SK-N-SH (cell line): ENCODE data around the gene CFAP99. TPM values are rescaled to one million over a fixed set of nuclear protein-coding genes. Genes with fewer than 3 reads are reported as not detected.

ENCODE experiments used
- CTCF ChIA-PET: fragments of 300-600, 350-600 bp; formaldehyde crosslinking; extraction: SDS; loops from one replicate; lab custom pipeline; 2021; lab: Yijun Ruan, JAX
- POLR2A ChIA-PET: fragments of 350-600 bp; sonication (Branson Sonifier 250); formaldehyde crosslinking; extraction: SDS; loops from one replicate; lab custom pipeline; 2020; ENCODE audit warnings: antibody characterized with exemption, inconsistent platforms; lab: Yijun Ruan, JAX
- DNase-seq: peaks from one replicate; pipeline ENCODE4 v3.0.0; 2012
- H2AFZ ChIP-seq: fragments of 200-600 bp; sonication (generic); 2 replicates; pipeline ENCODE4 v1.8.1; 2016; ENCODE audit warnings: antibody characterized with exemption, mild to moderate bottlenecking, low read depth
- H3F3A ChIP-seq: fragments of 200-600 bp; sonication (generic); replicated peaks from 2 replicates; pipeline ENCODE3; 2016; ENCODE audit warnings: antibody characterized with exemption, mild to moderate bottlenecking; ENCODE audit not compliant: insufficient read depth
- H3K27ac ChIP-seq, 2 experiments: fragments of 200-500 bp in 1 of 2; fragments of 200-600 bp in 1 of 2; sonication (Bioruptor generic) in 1 of 2; sonication (generic), shearing (Covaris generic) in 1 of 2; 2 replicates each; pipeline versions ENCODE4 v1.5.1 to v1.6.1; 2014 to 2016; ENCODE audit warnings: low read depth in 2 of 2, inconsistent platforms in 1 of 2, low read length in 1 of 2, mild to moderate bottlenecking in 1 of 2, mixed read lengths in 1 of 2
- H3K27me3 ChIP-seq: fragments of 200-600 bp; sonication (generic), shearing (Covaris generic); 2 replicates; pipeline ENCODE4 v1.6.1; 2016; ENCODE audit warnings: mixed run types; ENCODE audit not compliant: insufficient read depth
- H3K36me3 ChIP-seq, 2 experiments: fragments of 200-500 bp in 1 of 2; fragments of 200-600 bp in 1 of 2; sonication (Bioruptor generic) in 1 of 2; sonication (generic) in 1 of 2; replicated peaks in 1 of 2; 2 replicates each; pipeline versions ENCODE3 to v1.5.1; 2014 to 2016; ENCODE audit warnings: low read length in 1 of 2, mild to moderate bottlenecking in 1 of 2; ENCODE audit not compliant: insufficient read depth in 2 of 2, control insufficient read depth in 1 of 2
- H3K4me1 ChIP-seq, 2 experiments: fragments of 200-500 bp in 1 of 2; fragments of 200-600 bp in 1 of 2; sonication (Bioruptor generic) in 1 of 2; sonication (generic), shearing (Covaris generic) in 1 of 2; 2 replicates each; pipeline versions ENCODE4 v1.5.1 to v1.6.1; 2014 to 2016; ENCODE audit warnings: low read depth in 1 of 2, low read length in 1 of 2, mixed run types in 1 of 2; ENCODE audit not compliant: insufficient read depth in 2 of 2, control insufficient read depth in 1 of 2
- H3K4me2 ChIP-seq: fragments of 200-600 bp; sonication (generic), shearing (Covaris generic); 2 replicates; pipeline ENCODE4 v1.6.1; 2017; ENCODE audit warnings: mixed run types
- H3K4me3 ChIP-seq, 2 experiments: fragments of 200-500 bp in 1 of 2; fragments of 200-600 bp in 1 of 2; sonication (Bioruptor generic) in 1 of 2; sonication (generic), shearing (Covaris generic) in 1 of 2; 2 replicates each; pipeline versions ENCODE4 v1.5.1 to v1.8.1; 2014 to 2016; ENCODE audit warnings: low read depth in 2 of 2, inconsistent platforms in 1 of 2, low read length in 1 of 2, mild to moderate bottlenecking in 1 of 2, mixed read lengths in 1 of 2, moderate library complexity in 1 of 2
- H3K79me2 ChIP-seq: fragments of 200-600 bp; sonication (generic); 2 replicates; pipeline ENCODE4 v1.8.1; 2017; ENCODE audit warnings: mild to moderate bottlenecking; ENCODE audit not compliant: insufficient read depth
- H3K9ac ChIP-seq: fragments of 200-600 bp; sonication (generic); 2 replicates; pipeline ENCODE4 v1.6.1; 2017; ENCODE audit warnings: mixed run types
- H3K9me2 ChIP-seq: fragments of 200-600 bp; sonication (generic); 2 replicates; pipeline ENCODE4 v1.6.1; 2017; ENCODE audit warnings: mixed run types
- H3K9me3 ChIP-seq: fragments of 200-600 bp; sonication (generic); 2 replicates; pipeline ENCODE4 v1.6.1; 2017; ENCODE audit warnings: mixed run types, mild to moderate bottlenecking, moderate library complexity
- H4K20me1 ChIP-seq: fragments of 200-600 bp; sonication (generic); 2 replicates; pipeline ENCODE4 v1.6.1; 2017; ENCODE audit warnings: mild to moderate bottlenecking, mixed run types; ENCODE audit not compliant: insufficient read depth
- CTCF ChIP-seq: fragments of 200-600 bp; sonication (generic); IDR thresholded peaks from 2 replicates; pipeline ENCODE4 v1.6.1; 2017; ENCODE audit warnings: antibody characterized with exemption, mild to moderate bottlenecking, moderate library complexity
- EP300 ChIP-seq, 2 experiments: IDR thresholded peaks; 2 replicates each; pipeline versions ENCODE4 v1.4.0 to v1.6.1; 2012; ENCODE audit warnings: borderline replicate concordance in 1 of 2, low read depth in 1 of 2, low read length in 1 of 2
- EZH2phosphoT487 ChIP-seq: fragments of 200-600 bp; sonication (generic); IDR thresholded peaks from 2 replicates; pipeline ENCODE4 v1.6.1; 2017; ENCODE audit warnings: low read depth, mixed run types, mild to moderate bottlenecking, antibody characterized with exemption, moderate library complexity, borderline replicate concordance
- GABPA ChIP-seq: IDR thresholded peaks from 2 replicates; pipeline ENCODE4 v1.4.0; 2012; ENCODE audit warnings: low read depth, mild to moderate bottlenecking
- GATA2 ChIP-seq: sonication (generic); formaldehyde crosslinking; IDR thresholded peaks from 2 replicates; pipeline ENCODE4 v1.5.0; 2020; ENCODE audit warnings: mild to moderate bottlenecking, missing genetic modification reagents
- IRF3 ChIP-seq: fragments of 150-350 bp; IDR thresholded peaks from 2 replicates; pipeline ENCODE4 v1.6.1; 2016; ENCODE audit warnings: mild to moderate bottlenecking, low read depth, low read length
- JUND ChIP-seq: IDR thresholded peaks from 2 replicates; pipeline ENCODE4 v1.4.0; 2012
- MAX ChIP-seq: IDR thresholded peaks from 2 replicates; pipeline ENCODE4 v1.4.0; 2012; ENCODE audit warnings: low read depth
- MXI1 ChIP-seq: IDR thresholded peaks from 2 replicates; pipeline ENCODE4 v1.6.1; 2012; ENCODE audit warnings: mild to moderate bottlenecking, low read depth, low read length, improper control_type of control experiment
- PBX3 ChIP-seq: IDR thresholded peaks from 2 replicates; pipeline ENCODE4; 2012
- RAD21 ChIP-seq: IDR thresholded peaks from 2 replicates; pipeline ENCODE4 v1.6.1; 2012; ENCODE audit warnings: mild to moderate bottlenecking, low read length
- REST ChIP-seq: IDR thresholded peaks from 2 replicates; pipeline ENCODE4 v1.6.1; 2012; ENCODE audit warnings: mild to moderate bottlenecking, low read depth, low read length, moderate library complexity
- RFX5 ChIP-seq: IDR thresholded peaks from 2 replicates; pipeline ENCODE4 v1.6.1; 2012; ENCODE audit warnings: mild to moderate bottlenecking, improper control_type of control experiment, low read length
- SIN3A ChIP-seq: IDR thresholded peaks from 2 replicates; pipeline ENCODE4 v1.6.1; 2012; ENCODE audit warnings: low read depth, mild to moderate bottlenecking, low read length, moderate library complexity, borderline replicate concordance
- SMC3 ChIP-seq: IDR thresholded peaks from 2 replicates; pipeline ENCODE4 v1.6.1; 2012; ENCODE audit warnings: low read depth, low read length, improper control_type of control experiment
- TAF1 ChIP-seq: IDR thresholded peaks from 2 replicates; pipeline ENCODE4 v1.6.1; 2012; ENCODE audit warnings: low read depth, mild to moderate bottlenecking, low read length, moderate library complexity, borderline replicate concordance
- TCF12 ChIP-seq: IDR thresholded peaks from 2 replicates; pipeline ENCODE4 v1.4.0; 2012
- TEAD4 ChIP-seq: IDR thresholded peaks from 2 replicates; pipeline ENCODE4 v1.4.0; 2012; ENCODE audit warnings: mild to moderate bottlenecking, borderline replicate concordance; ENCODE audit not compliant: insufficient read depth
- ZBTB33 ChIP-seq: IDR thresholded peaks from 2 replicates; pipeline ENCODE4 v1.4.0; 2012; ENCODE audit warnings: low read depth, borderline replicate concordance
- WGBS: methylation state at CpG from one replicate; pipeline ENCODE4 v1.1.6; 2017; ENCODE audit warnings: low lambda C conversion rate; 5-methylcytosine and 5-hydroxymethylcytosine counted together
- polyA plus RNA-seq, 3 experiments: library from polyadenylated mRNA; depleted of rRNA; stranded (reverse); fragments of >200 nt; gene quantifications; 2 replicates each; pipeline ENCODE4 v1.2.3, GENCODE V29; 2012

The CFAP99 gene
- polyA plus RNA-seq, 1 of the 3 experiments (the other 2 are of a cell fraction) = 0.13 TPM

GRCh38 chr4:2436301-2436700 lies 17.5 kb downstream of the CFAP99 start (continued):
- no peak for TF ChIP-seq REST
- peak; percentile 45; the same call in 1 of the 2 replicates for TF ChIP-seq SMC3
- no peak for TF ChIP-seq EP300 (IDR thresholded peaks at IDR 0.05; ENCODE audit: borderline replicate concordance in 1 of 2, low read depth in 1 of 2, low read length in 1 of 2)
- peak; percentile 51 for TF ChIP-seq CTCF
- TF ChIP-seq MAX = no peak
- peak; percentile 76 for TF ChIP-seq RAD21

- WGBS = 91% methylated on average over 23 of the region's 30 CpGs
- H3K4me1 ChIP-seq = peaks cover 6 to 11% of the 10 kb centered on the region in 2 experiments; a peak in 1 of 4 replicates
- H3K4me2 ChIP-seq = no peak overlapping the region
- H3K79me2 ChIP-seq = no peaks in the 10 kb centered on the region
- H3K36me3 ChIP-seq = no peaks in the 10 kb centered on the region
- H3K9me2 ChIP-seq = no peaks in the 10 kb centered on the region
- H3K27me3 ChIP-seq = no peaks in the 10 kb centered on the region
- CTCF ChIA-PET = interaction anchor here (0.7 to 3.3 kb wide), 18 partner anchors 9 to 221 kb away, joined by 3 to 19 read pairs (median 4); partner anchors contain the start of genes HAUS3 and POLN
- H4K20me1 ChIP-seq = no peaks in the 10 kb centered on the region
- H3K4me3 ChIP-seq = no peak overlapping the region
- H3F3A ChIP-seq = no peaks in the 10 kb centered on the region
- no peak overlapping the region for H3K9ac ChIP-seq
- H3K9me3 ChIP-seq = no peaks in the 10 kb centered on the region
- POLR2A ChIA-PET = interaction anchor here (1.0 kb wide), 2 partner anchors 32 to 195 kb away, joined by 4 to 5 read pairs; partner anchors contain the start of genes HAUS3, POLN and RNF4
- no peak overlapping the region for H2AFZ ChIP-seq
- no peak for DNase-seq
- no peak overlapping the region for H3K27ac ChIP-seq
- TF ChIP-seq JUND (no peak), IRF3 (no peak), MXI1 (no peak), SIN3A (no peak), TAF1 (no peak), MAX (no peak), ZBTB33 (no peak), GATA2 (no peak), GABPA (no peak), TEAD4 (no peak), RFX5 (no peak), PBX3 (no peak), EZH2phosphoT487 (no peak), TCF12 (no peak)
Observed at GRCh38 chr4:2436761-2437474, 18.2 kb downstream of the CFAP99 start.
